A549 (cell line): Measurements from ENCODE around the gene CSTB. TPM values are rescaled to one million over a fixed set of nuclear protein-coding genes. Genes with fewer than 3 reads are reported as not detected.

Experiments
- ATAC-seq, 2 experiments: fragments of 200-7000 bp in 1 of 2; fragments of >200 bp in 1 of 2; cut with Nextera tagmentation in 1 of 2; cut with Tn5 transposase in 1 of 2; 3 replicates each; pipeline versions ENCODE4 v1.8.0 to v1.9.1; 2018 to 2020; ENCODE audit warnings: mild to moderate bottlenecking in 1 of 2, moderate library complexity in 1 of 2
- CTCF ChIA-PET: fragments of 300-600 bp; sonication (Branson Sonifier 250); formaldehyde crosslinking; extraction: SDS; loops from one replicate; lab custom pipeline; 2021; ENCODE audit warnings: antibody characterized with exemption, inconsistent platforms; lab: Yijun Ruan, JAX
- POLR2A ChIA-PET: fragments of 350-600 bp; formaldehyde crosslinking; extraction: SDS; loops from one replicate; lab custom pipeline; 2021; ENCODE audit warnings: antibody characterized with exemption, inconsistent platforms; lab: Yijun Ruan, JAX
- DNase-seq, 2 experiments: peaks; one replicate each; pipeline versions ENCODE4 v3.0.0 to v3.0.0-alpha.2; 2011 to 2016; ENCODE audit warnings: low read depth in 1 of 2, low spot score in 1 of 2
- FAIRE-seq: peaks from 2 replicates; lab custom pipeline; 2011; peaks lifted over from hg19 to GRCh38; lab: Jason Lieb, UNC
- H3K27ac ChIP-seq, 2 experiments: fragments of >200 bp; sonication (Bioruptor Twin); formaldehyde crosslinking; 3 replicates each; pipeline ENCODE4 v1.5.1; 2016 to 2017
- H3K4me1 ChIP-seq: fragments of >200 bp; sonication (Bioruptor Twin); formaldehyde crosslinking; 3 replicates; pipeline ENCODE4 v1.6.1; 2016
- H3K4me2 ChIP-seq: fragments of >200 bp; sonication (Bioruptor Twin); formaldehyde crosslinking; 3 replicates; pipeline ENCODE4 v1.6.1; 2016
- H3K4me3 ChIP-seq: fragments of >200 bp; sonication (Bioruptor Twin); formaldehyde crosslinking; 3 replicates; pipeline ENCODE4 v1.5.1; 2016
- H3K9me3 ChIP-seq: fragments of >200 bp; sonication (Bioruptor Twin); formaldehyde crosslinking; 3 replicates; pipeline ENCODE4 v1.6.1; 2016
- CBX8 ChIP-seq: fragments of 200-600 bp; sonication (generic); IDR thresholded peaks from 2 replicates; pipeline ENCODE4 v1.6.1; 2016
- E2F6 ChIP-seq: IDR thresholded peaks from 2 replicates; pipeline ENCODE4 v1.6.1; 2012; ENCODE audit warnings: low read depth, borderline replicate concordance
- EHF ChIP-seq: fragments of 250-450 bp; sonication (Bioruptor Pico); IDR thresholded peaks from 2 replicates; pipeline ENCODE4 v1.5.0; 2020; ENCODE audit warnings: mild to moderate bottlenecking
- EP300 ChIP-seq, 2 experiments: fragments of >200 bp; sonication (Bioruptor Twin); formaldehyde crosslinking; IDR thresholded peaks; 2 replicates in 1 of 2; 3 replicates in 1 of 2; pipeline ENCODE4 v1.6.1; 2016 to 2017
- ESRRA ChIP-seq: fragments of 150-350 bp; IDR thresholded peaks from 2 replicates; pipeline ENCODE4 v1.6.1; 2014; ENCODE audit warnings: mild to moderate bottlenecking, low read length, borderline replicate concordance
- FOSB ChIP-seq: fragments of 250-450 bp; sonication (Bioruptor Pico); IDR thresholded peaks from 2 replicates; pipeline ENCODE4 v1.5.0; 2020; ENCODE audit warnings: mild to moderate bottlenecking, moderate library complexity
- HES2 ChIP-seq: fragments of >200 bp; sonication (Bioruptor Twin); formaldehyde crosslinking; IDR thresholded peaks from 2 replicates; pipeline ENCODE4 v1.6.1; 2016
- HEYL ChIP-seq: fragments of 250-450 bp; sonication (Bioruptor Pico); IDR thresholded peaks from 2 replicates; pipeline ENCODE4 v1.8.0; 2021; ENCODE audit warnings: mild to moderate bottlenecking, moderate library complexity
- HMGXB4 ChIP-seq: fragments of 250-450 bp; sonication (Bioruptor Pico); IDR thresholded peaks from 2 replicates; pipeline ENCODE4 v1.5.0; 2021; ENCODE audit warnings: mild to moderate bottlenecking, moderate library complexity, borderline replicate concordance
- JUN ChIP-seq, 2 experiments: fragments of >200 bp; sonication (Bioruptor Twin); formaldehyde crosslinking; IDR thresholded peaks; 2 replicates in 1 of 2; 3 replicates in 1 of 2; pipeline ENCODE4 v1.6.1; 2016 to 2017
- KDM1A ChIP-seq: fragments of 200-600 bp; sonication (generic); IDR thresholded peaks from 2 replicates; pipeline ENCODE4 v1.6.1; 2016; ENCODE audit warnings: low read depth, mild to moderate bottlenecking
- MAFK ChIP-seq: fragments of 450-650 bp; IDR thresholded peaks from 2 replicates; pipeline ENCODE4 v1.6.1; 2014; ENCODE audit not compliant: partially characterized antibody
- NFE2L2 ChIP-seq: fragments of 150-350 bp; conservative IDR thresholded peaks from 2 replicates; pipeline ENCODE4 v1.6.1; 2014; ENCODE audit warnings: low read length
- NPAS2 ChIP-seq: fragments of 250-450 bp; sonication (Bioruptor Pico); IDR thresholded peaks from 2 replicates; pipeline ENCODE4 v1.8.0; 2022; ENCODE audit warnings: mild to moderate bottlenecking, moderate library complexity, borderline replicate concordance
- PHF8 ChIP-seq: fragments of 200-600 bp; sonication (generic); IDR thresholded peaks from 2 replicates; pipeline ENCODE4 v1.6.1; 2016; ENCODE audit warnings: low read depth, mild to moderate bottlenecking, antibody characterized with exemption, moderate library complexity, borderline replicate concordance
- POLR2A ChIP-seq: IDR thresholded peaks from 2 replicates; pipeline ENCODE4 v1.6.1; 2012; ENCODE audit warnings: mild to moderate bottlenecking, low read length
- RAD21 ChIP-seq, 2 experiments: fragments of >200 bp in 1 of 2; sonication (Bioruptor Twin) in 1 of 2; formaldehyde crosslinking in 1 of 2; IDR thresholded peaks in 1 of 2; conservative IDR thresholded peaks in 1 of 2; 2 replicates in 1 of 2; 3 replicates in 1 of 2; pipeline ENCODE4 v1.6.1; 2012 to 2018; ENCODE audit warnings: inconsistent platforms in 1 of 2
- RCOR1 ChIP-seq: fragments of 150-350 bp; IDR thresholded peaks from 2 replicates; pipeline ENCODE4 v1.6.1; 2014; ENCODE audit warnings: antibody characterized with exemption, low read length, low read depth
- RFX5 ChIP-seq: fragments of 450-650 bp; IDR thresholded peaks from 2 replicates; pipeline ENCODE4 v1.7.1; 2014; ENCODE audit warnings: antibody characterized with exemption, mild to moderate bottlenecking, moderate library complexity
- SMC3 ChIP-seq: fragments of >200 bp; sonication (Bioruptor Twin); formaldehyde crosslinking; IDR thresholded peaks from 3 replicates; pipeline ENCODE4 v1.6.1; 2018; ENCODE audit warnings: inconsistent platforms
- TFCP2L1 ChIP-seq: fragments of 250-450 bp; sonication (Bioruptor Pico); IDR thresholded peaks from 2 replicates; pipeline ENCODE4 v1.5.0; 2021; ENCODE audit warnings: mild to moderate bottlenecking
- WGBS: methylation state at CpG from one replicate; pipeline ENCODE4 v1.1.6; 2017; ENCODE audit errors: missing lambda C conversion rate; 5-methylcytosine and 5-hydroxymethylcytosine counted together
- polyA plus RNA-seq, 4 experiments: library from polyadenylated mRNA; depleted of rRNA in 3 of 4; stranded (reverse); fragments of >200 nt; fragmentation: RNase III in 1 of 4; extraction: RNeasy Plus Mini Kit Qiagen cat#74134 plus additional on column Dnase treatment in 1 of 4; gene quantifications; 2 replicates in 3 of 4; 3 replicates in 1 of 4; pipeline ENCODE4 v1.2.3, GENCODE V29; 2011 to 2017

The CSTB gene
- polyA plus RNA-seq, 2 of the 4 experiments (the other 2 are of a cell fraction), result 42.9 to 101 TPM

- ChIA-PET POLR2A (no interaction called here), CTCF (no interaction called here)
- H3K27ac ChIP-seq, result peak overlapping the region in 1 of 2 experiments; percentile 99; a peak in 4 of 6 replicates
- TF ChIP-seq ESRRA, result no peak
- TF ChIP-seq FOSB (CRISPR knock-in tag), result no peak
- no peak for TF ChIP-seq CBX8
- no peak for TF ChIP-seq E2F6
- TF ChIP-seq PHF8, result no peak
- no peak for TF ChIP-seq POLR2A
- no peak for TF ChIP-seq RFX5
- no peak for TF ChIP-seq HES2
- no peak for TF ChIP-seq NPAS2
- TF ChIP-seq RAD21 (conservative IDR thresholded peaks at IDR 0.05 in 1 of 2, IDR thresholded peaks at IDR 0.05 in 1 of 2), result no peak
- no peak for TF ChIP-seq HMGXB4
- peak overlapping the region; percentile 93 for H3K4me2 ChIP-seq
- ATAC-seq (no peak), DNase-seq (no peak), FAIRE-seq (no peak)
- WGBS, result 74% methylated on average over 9 of the region's 10 CpGs
- H3K9me3 ChIP-seq, result no peaks in the 10 kb centered on the region
- peaks cover 91% of the 10 kb centered on the region for H3K4me1 ChIP-seq
- no peak overlapping the region for H3K4me3 ChIP-seq
Measured at GRCh38 chr21:43733060-43733459, 43.0 kb downstream of the CSTB start.

GRCh38 chr21:43731891-43732711 is 44.0 kb downstream of the CSTB start:
- Histone ChIP-seq H3K9me3 (no peaks in the 10 kb centered on the region), H3K27ac (peak overlapping the region; percentile 47 to 99), H3K4me3 (no peak overlapping the region), H3K4me1 (peaks cover 92% of the 10 kb centered on the region), H3K4me2 (peak overlapping the region; percentile 93)
- 77% methylated on average over 22 of the region's 23 CpGs for WGBS
- ChIA-PET CTCF (no interaction called here), POLR2A (no interaction called here)
- FAIRE-seq, result no peak
- TF ChIP-seq SMC3 (no peak), NFE2L2 (no peak), KDM1A (no peak), TFCP2L1 (CRISPR knock-in tag) (no peak), EP300 (IDR thresholded peaks at IDR 0.05) (no peak), HEYL (CRISPR knock-in tag) (no peak), RCOR1 (no peak), MAFK (no peak)
- no peak for DNase-seq
- ATAC-seq, result no peak

- ATAC-seq, result no peak
- DNase-seq, result no peak
- FAIRE-seq, result no peak
- WGBS, result 59% methylated on average over 6 of the region's 6 CpGs
- Histone ChIP-seq H3K27ac (peak overlapping the region; percentile 47 to 99), H3K4me1 (peaks cover 92% of the 10 kb centered on the region), H3K9me3 (no peaks in the 10 kb centered on the region), H3K4me3 (no peak overlapping the region), H3K4me2 (peak overlapping the region; percentile 93)
- CTCF ChIA-PET, result no interaction called here
- POLR2A ChIA-PET, result no interaction called here
- TF ChIP-seq JUN (IDR thresholded peaks at IDR 0.05) (0 out of 5 replicates have a peak, but pooled peaks of 1 of the 2 experiments have one; percentile 29), EHF (CRISPR knock-in tag) (no peak)
Measured at GRCh38 chr21:43731476-43731875, 44.6 kb downstream of the CSTB start.
